ENCODE measurements around the gene CLDN3. TPM values are rescaled to one million over a fixed set of nuclear protein-coding genes. Genes with fewer than 3 reads are reported as not detected.

CLDN3 gene
- total RNA-seq, 1 experiment from 2014 or later = 122 TPM

DNA sequence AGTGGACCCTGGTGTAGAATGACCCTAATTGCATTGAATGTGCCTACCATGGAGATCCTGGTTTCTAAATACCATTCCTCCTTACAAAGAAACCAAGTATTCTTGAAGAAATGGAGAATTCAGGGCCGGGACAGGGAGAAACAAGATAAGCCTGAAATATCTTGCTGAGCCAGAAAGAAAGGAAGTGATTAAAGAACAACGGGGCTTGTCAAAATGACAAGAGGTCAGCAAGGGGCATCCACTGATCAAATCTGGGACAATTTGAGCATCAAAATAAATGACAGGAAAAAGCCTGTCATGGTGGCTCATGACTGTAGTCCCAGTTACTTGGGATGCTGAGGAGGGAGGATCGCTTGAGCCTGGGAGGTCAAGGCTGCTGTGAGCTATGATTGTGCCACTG lies 39.6 kb downstream of the CLDN3 start:
- BruUV-seq (replicated peaks) = no TSS peak
- CTCF ChIA-PET = no interaction called here
- intact Hi-C loops (cut with micrococcal nuclease; ENCODE audit: unreplicated experiment) = no loop called here
- DNase-seq = no peak
- H3K4me1 Mint-ChIP-seq (ENCODE audit: low read depth, unreplicated experiment) = peaks cover 8% of the 10 kb centered on the region
- no peaks in the 10 kb centered on the region for H3K9me3 Mint-ChIP-seq (ENCODE audit: low read depth, unreplicated experiment)
- no peaks in the 10 kb centered on the region for H3K27me3 Mint-ChIP-seq (ENCODE audit: unreplicated experiment)
- no peak overlapping the region for H3K27ac Mint-ChIP-seq (ENCODE audit: unreplicated experiment)
- peaks cover 22% of the 10 kb centered on the region for H3K36me3 Mint-ChIP-seq (ENCODE audit: insufficient read depth, unreplicated experiment)
- H3K4me3 Mint-ChIP-seq (ENCODE audit: low read depth, unreplicated experiment) = no peak overlapping the region
- TF ChIP-seq, protein P1, sequence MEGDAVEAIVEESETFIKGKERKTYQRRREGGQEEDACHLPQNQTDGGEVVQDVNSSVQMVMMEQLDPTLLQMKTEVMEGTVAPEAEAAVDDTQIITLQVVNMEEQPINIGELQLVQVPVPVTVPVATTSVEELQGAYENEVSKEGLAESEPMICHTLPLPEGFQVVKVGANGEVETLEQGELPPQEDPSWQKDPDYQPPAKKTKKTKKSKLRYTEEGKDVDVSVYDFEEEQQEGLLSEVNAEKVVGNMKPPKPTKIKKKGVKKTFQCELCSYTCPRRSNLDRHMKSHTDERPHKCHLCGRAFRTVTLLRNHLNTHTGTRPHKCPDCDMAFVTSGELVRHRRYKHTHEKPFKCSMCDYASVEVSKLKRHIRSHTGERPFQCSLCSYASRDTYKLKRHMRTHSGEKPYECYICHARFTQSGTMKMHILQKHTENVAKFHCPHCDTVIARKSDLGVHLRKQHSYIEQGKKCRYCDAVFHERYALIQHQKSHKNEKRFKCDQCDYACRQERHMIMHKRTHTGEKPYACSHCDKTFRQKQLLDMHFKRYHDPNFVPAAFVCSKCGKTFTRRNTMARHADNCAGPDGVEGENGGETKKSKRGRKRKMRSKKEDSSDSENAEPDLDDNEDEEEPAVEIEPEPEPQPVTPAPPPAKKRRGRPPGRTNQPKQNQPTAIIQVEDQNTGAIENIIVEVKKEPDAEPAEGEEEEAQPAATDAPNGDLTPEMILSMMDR (IDR thresholded peaks at IDR 0.05; ENCODE audit: unreplicated experiment) = no peak

- Mint-ChIP-seq H3K4me1 (ENCODE audit: low read depth, unreplicated experiment) (no peaks in the 10 kb centered on the region), H3K36me3 (ENCODE audit: insufficient read depth, unreplicated experiment) (peaks cover 5% of the 10 kb centered on the region), H3K9me3 (ENCODE audit: low read depth, unreplicated experiment) (no peaks in the 10 kb centered on the region), H3K27me3 (ENCODE audit: unreplicated experiment) (no peaks in the 10 kb centered on the region), H3K4me3 (ENCODE audit: low read depth, unreplicated experiment) (no peak overlapping the region), H3K27ac (ENCODE audit: unreplicated experiment) (no peak overlapping the region)
- no TSS peak for BruUV-seq (replicated peaks)
- DNase-seq = no peak
- CTCF ChIA-PET = interaction anchor here (0.7 kb wide), 1 partner anchor 129 kb away, joined by 5 read pairs; no protein-coding TSS in a partner anchor
- intact Hi-C loops (cut with micrococcal nuclease; ENCODE audit: unreplicated experiment) = no loop called here
- TF ChIP-seq, protein P1 (IDR thresholded peaks at IDR 0.05; ENCODE audit: unreplicated experiment) = no peak
Observed at GRCh38 chr7:73728551-73728950, 41.5 kb downstream of the CLDN3 start.

DNA sequence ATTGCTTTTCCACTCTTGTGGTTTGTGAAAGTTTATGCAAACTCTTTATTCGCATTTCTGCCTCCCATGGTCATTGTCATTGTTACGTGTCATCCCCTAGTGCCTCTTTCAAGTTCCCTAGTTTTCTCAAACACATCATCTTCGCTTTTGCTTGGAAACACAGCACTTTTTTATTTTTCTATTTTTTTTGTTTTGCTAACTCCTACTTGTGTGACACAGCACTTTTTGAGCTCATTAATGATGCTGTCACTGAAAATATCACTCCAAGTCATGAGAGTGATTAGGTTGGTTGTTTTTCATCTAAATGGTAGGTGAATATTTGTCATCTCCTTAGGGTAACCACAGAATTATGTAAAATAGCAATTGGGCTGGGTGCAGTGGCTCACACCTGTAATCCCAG lies 42.1 kb downstream of the CLDN3 start:
- H3K36me3 Mint-ChIP-seq (ENCODE audit: insufficient read depth, unreplicated experiment) = peaks cover 4% of the 10 kb centered on the region
- intact Hi-C loops (cut with micrococcal nuclease; ENCODE audit: unreplicated experiment) = no loop called here
- CTCF ChIA-PET = no interaction called here
- no peak for DNase-seq
- no peak overlapping the region for H3K4me3 Mint-ChIP-seq (ENCODE audit: low read depth, unreplicated experiment)
- no TSS peak for BruUV-seq (replicated peaks)
- no peaks in the 10 kb centered on the region for H3K27me3 Mint-ChIP-seq (ENCODE audit: unreplicated experiment)
- no peaks in the 10 kb centered on the region for H3K4me1 Mint-ChIP-seq (ENCODE audit: low read depth, unreplicated experiment)
- H3K27ac Mint-ChIP-seq (ENCODE audit: unreplicated experiment) = no peak overlapping the region
- TF ChIP-seq, protein P1 (IDR thresholded peaks at IDR 0.05; ENCODE audit: unreplicated experiment) = no peak
- H3K9me3 Mint-ChIP-seq (ENCODE audit: low read depth, unreplicated experiment) = no peaks in the 10 kb centered on the region

GRCh38 chr7:73726083-73726466 lies 44.0 kb downstream of the CLDN3 start:
- TF ChIP-seq, protein P1 (IDR thresholded peaks at IDR 0.05; ENCODE audit: unreplicated experiment) = no peak
- intact Hi-C loops (cut with micrococcal nuclease; ENCODE audit: unreplicated experiment) = no loop called here
- Mint-ChIP-seq H3K4me1 (ENCODE audit: low read depth, unreplicated experiment) (no peaks in the 10 kb centered on the region), H3K9me3 (ENCODE audit: low read depth, unreplicated experiment) (no peaks in the 10 kb centered on the region), H3K4me3 (ENCODE audit: low read depth, unreplicated experiment) (no peak overlapping the region), H3K27me3 (ENCODE audit: unreplicated experiment) (no peaks in the 10 kb centered on the region), H3K27ac (ENCODE audit: unreplicated experiment) (no peak overlapping the region), H3K36me3 (ENCODE audit: insufficient read depth, unreplicated experiment) (no peaks in the 10 kb centered on the region)
- DNase-seq = no peak
- CTCF ChIA-PET = interaction anchor here (1.0 kb wide), 2 partner anchors 119 to 171 kb away, joined by 3 to 11 read pairs; no protein-coding TSS in a partner anchor
- no TSS peak for BruUV-seq (replicated peaks)

Measured in Calu3 (cell line).